HFF-Myc (cell line): ENCODE results near the gene KANK4.
"Not testable (repeated sequence)": the region's sequence is repeated elsewhere in the genome, so short reads cannot be mapped to it uniquely, and the experiment has no call there.

Source experiments
- DNase-seq: peaks from one replicate; pipeline ENCODE4 v3.0.0-alpha.2; 2011; ENCODE audit warnings: low read depth; ENCODE audit errors: extremely low read depth
- H3K4me3 ChIP-seq: replicated peaks from 2 replicates; pipeline ENCODE4 v1.5.1; 2011; ENCODE audit warnings: low read depth, mild to moderate bottlenecking, control low read depth, low read length
- CTCF ChIP-seq: IDR thresholded peaks from 2 replicates; pipeline ENCODE4 v1.5.1; 2012; ENCODE audit warnings: mild to moderate bottlenecking, low read depth, low read length, control low read depth; ENCODE audit errors: missing control alignments

KANK4 gene

DNA sequence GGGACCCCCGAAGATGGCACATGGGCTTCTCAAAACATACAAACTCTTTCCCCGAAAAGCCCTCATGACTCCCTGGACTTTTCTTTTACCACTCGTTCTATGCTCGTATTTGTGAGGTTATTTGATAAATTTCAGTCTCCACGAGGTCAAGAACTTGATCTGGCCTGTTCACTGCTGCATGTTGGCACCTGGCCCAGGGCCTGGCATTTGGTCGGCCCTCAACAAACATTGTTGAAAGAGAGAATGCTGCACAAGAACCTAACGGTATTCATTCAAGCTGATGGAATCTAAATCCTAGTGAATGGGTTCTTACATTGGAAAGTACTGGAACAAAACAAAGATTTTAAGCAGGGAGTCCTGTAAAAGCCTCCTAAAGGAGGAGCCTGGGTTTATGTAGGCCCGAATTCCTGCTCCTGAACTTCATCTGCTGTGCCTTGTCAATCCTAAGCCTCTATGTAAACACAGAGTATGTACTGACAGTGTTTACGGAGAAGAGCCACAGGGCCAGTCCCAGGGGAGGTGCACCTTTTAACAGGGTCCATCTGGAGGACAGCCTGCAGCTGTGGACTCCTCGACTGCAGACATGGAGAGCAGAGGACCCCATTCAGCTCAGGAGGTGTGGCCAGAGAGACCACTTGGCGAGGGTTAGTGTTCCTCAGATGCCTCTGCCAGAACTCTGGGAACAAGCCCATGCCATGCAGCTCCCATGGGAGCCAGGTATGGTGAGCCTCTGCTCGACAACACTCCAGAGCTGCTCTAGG, 77.7 kb downstream of the KANK4 start:
- no peak for TF ChIP-seq CTCF
- H3K4me3 ChIP-seq: no peak overlapping the region
- DNase-seq: no peak

- TF ChIP-seq CTCF: no peak
- DNase-seq: no peak
- H3K4me3 ChIP-seq: no peak overlapping the region
Observed at GRCh38 chr1:62240651-62241370, 78.4 kb downstream of the KANK4 start.

GRCh38 chr1:62239652-62240403, 79.4 kb downstream of the KANK4 start:
- not testable (repeated sequence) for H3K4me3 ChIP-seq, DNase-seq

GRCh38 chr1:62238507-62238906, 80.7 kb downstream of the KANK4 start:
- H3K4me3 ChIP-seq: no peak overlapping the region
- TF ChIP-seq CTCF: no peak
- no peak for DNase-seq

DNA sequence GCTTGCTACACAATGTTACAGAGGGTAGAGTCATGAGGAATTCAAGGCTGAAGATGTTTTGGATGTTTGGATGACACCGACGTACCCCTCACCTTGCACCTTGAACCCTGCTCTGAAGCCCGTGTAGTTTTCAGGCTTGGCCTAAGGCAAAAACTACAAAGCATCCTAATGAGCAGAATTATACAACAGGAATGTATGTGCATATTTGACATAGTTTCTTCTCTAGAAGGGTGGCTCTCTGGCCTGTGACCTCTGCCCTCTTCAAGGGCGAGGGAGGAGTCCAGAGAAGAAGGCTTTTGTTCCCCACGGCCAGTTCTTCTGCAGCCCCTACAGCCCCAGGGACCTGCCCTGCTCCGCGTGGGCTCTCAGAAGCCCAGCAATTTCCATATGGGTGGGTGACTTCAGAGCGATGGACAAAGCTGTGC, 81.3 kb downstream of the KANK4 start:
- no peak for TF ChIP-seq CTCF
- no peak for DNase-seq

GRCh38 chr1:62237361-62237760, 81.9 kb downstream of the KANK4 start:
- no peak for TF ChIP-seq CTCF
- no peak for DNase-seq
- no peak overlapping the region for H3K4me3 ChIP-seq

More for the DNA sequence above, 81.3 kb downstream of the KANK4 start:
- no peak overlapping the region for H3K4me3 ChIP-seq

DNA sequence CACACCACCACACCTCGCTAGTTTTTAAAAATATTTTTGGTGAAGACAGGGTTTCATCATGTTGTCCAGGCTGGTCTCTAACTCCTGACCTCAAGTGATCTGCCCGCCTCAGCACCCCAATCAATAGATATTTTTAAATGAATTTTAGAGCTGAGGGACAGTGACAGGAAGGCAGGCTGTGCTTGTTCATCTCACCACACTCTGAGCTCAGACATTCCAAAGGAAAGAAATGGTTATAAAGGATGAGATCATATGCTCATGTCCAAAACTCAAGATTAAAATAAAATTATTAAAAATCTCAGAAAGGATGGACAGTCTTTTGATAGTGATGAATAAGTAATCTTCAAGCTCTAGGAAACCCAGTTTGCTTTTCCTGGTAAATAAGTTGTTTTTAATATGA, 83.7 kb downstream of the KANK4 start:
- TF ChIP-seq CTCF: no peak
- no peak for DNase-seq

More for the DNA sequence above, 83.7 kb downstream of the KANK4 start:
- no peak overlapping the region for H3K4me3 ChIP-seq
